Spleen (tissue), 7 donors: ENCODE data around the gene JDP2.

ENCODE experiments used
- CTCF ChIP-seq, 11 experiments: fragments of 200-600 bp in 7 of 11; fragments of 450-650 bp in 4 of 11; sonication (generic) in 4 of 11; IDR thresholded peaks in 8 of 11; conservative IDR thresholded peaks in 3 of 11; 1 replicate in 7 of 11; 2 replicates in 4 of 11; pipeline versions ENCODE4 v1.4.0 to v1.8.0; 2016 to 2021; ENCODE audit warnings: antibody characterized with exemption in 11 of 11, inconsistent platforms in 4 of 11, mild to moderate bottlenecking in 1 of 11
- POLR2A ChIP-seq, 3 donors: fragments of 450-650 bp; IDR thresholded peaks; one replicate each; pipeline ENCODE4 v1.5.1; 2017; ENCODE audit warnings: antibody characterized with exemption in 3 of 3, mild to moderate bottlenecking in 1 of 3
- donor health status: DM: no; HTN: no; CAD: no; lungs with moderate emphysema.
- donor health status: DM: no; HTN: no; CAD: no.
- donor health status: DM: no; HTN: no; CAD: no.

GRCh38 chr14:75429562-75429961, 1.7 kb downstream of the JDP2 start:
- TF ChIP-seq POLR2A (IDR thresholded peaks at IDR 0.05) (no peak), CTCF (IDR thresholded peaks at IDR 0.05 in 8 of 11, conservative IDR thresholded peaks at IDR 0.05 in 3 of 11) (no peak)
